ENCODE data around the gene ESRRG. TPM values are rescaled to one million over a fixed set of nuclear protein-coding genes. Genes with fewer than 3 reads are reported as not detected.
A peak's percentile ranks its signal among the peaks of the same experiment; 100 is the strongest.
"Not testable (repeated sequence)": the region's sequence is repeated elsewhere in the genome, so short reads cannot be mapped to it uniquely, and the experiment has no call there.

The ESRRG gene
- total RNA-seq, 2 donors from 2014 or later: 14.3 to 38.5 TPM

- Histone ChIP-seq H3K27me3 (no peaks in the 10 kb centered on the region), H3K27ac (peak overlapping the region; percentile 29 to 75)
Measured at GRCh38 chr1:216721062-216721461, 2.2 kb downstream of the ESRRG start.

GRCh38 chr1:216711712-216712111 lies 11.5 kb downstream of the ESRRG start:
- peaks cover 0 to 4% of the 10 kb centered on the region in 2 donors for H3K4me1 ChIP-seq
- no peak overlapping the region for H3K27ac ChIP-seq
- H3K4me3 ChIP-seq: no peak overlapping the region
- no peaks in the 10 kb centered on the region for H3K36me3 ChIP-seq
- no peaks in the 10 kb centered on the region for H3K27me3 ChIP-seq
- TF ChIP-seq, protein P1, sequence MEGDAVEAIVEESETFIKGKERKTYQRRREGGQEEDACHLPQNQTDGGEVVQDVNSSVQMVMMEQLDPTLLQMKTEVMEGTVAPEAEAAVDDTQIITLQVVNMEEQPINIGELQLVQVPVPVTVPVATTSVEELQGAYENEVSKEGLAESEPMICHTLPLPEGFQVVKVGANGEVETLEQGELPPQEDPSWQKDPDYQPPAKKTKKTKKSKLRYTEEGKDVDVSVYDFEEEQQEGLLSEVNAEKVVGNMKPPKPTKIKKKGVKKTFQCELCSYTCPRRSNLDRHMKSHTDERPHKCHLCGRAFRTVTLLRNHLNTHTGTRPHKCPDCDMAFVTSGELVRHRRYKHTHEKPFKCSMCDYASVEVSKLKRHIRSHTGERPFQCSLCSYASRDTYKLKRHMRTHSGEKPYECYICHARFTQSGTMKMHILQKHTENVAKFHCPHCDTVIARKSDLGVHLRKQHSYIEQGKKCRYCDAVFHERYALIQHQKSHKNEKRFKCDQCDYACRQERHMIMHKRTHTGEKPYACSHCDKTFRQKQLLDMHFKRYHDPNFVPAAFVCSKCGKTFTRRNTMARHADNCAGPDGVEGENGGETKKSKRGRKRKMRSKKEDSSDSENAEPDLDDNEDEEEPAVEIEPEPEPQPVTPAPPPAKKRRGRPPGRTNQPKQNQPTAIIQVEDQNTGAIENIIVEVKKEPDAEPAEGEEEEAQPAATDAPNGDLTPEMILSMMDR (IDR thresholded peaks at IDR 0.05): no peak
- no peaks in the 10 kb centered on the region for H3K9me3 ChIP-seq
- DNase-seq (ENCODE audit: low spot score): no peak

More at GRCh38 chr1:216721062-216721461, 2.2 kb downstream of the ESRRG start:
- peak overlapping the region; percentile 50 to 52 for H3K4me3 ChIP-seq
- DNase-seq (ENCODE audit: low spot score): no peak
- H3K4me1 ChIP-seq: no peaks in the 10 kb centered on the region
- H3K9me3 ChIP-seq: no peaks in the 10 kb centered on the region
- no peaks in the 10 kb centered on the region for H3K36me3 ChIP-seq
- TF ChIP-seq, protein P1 (IDR thresholded peaks at IDR 0.05): no peak

DNA sequence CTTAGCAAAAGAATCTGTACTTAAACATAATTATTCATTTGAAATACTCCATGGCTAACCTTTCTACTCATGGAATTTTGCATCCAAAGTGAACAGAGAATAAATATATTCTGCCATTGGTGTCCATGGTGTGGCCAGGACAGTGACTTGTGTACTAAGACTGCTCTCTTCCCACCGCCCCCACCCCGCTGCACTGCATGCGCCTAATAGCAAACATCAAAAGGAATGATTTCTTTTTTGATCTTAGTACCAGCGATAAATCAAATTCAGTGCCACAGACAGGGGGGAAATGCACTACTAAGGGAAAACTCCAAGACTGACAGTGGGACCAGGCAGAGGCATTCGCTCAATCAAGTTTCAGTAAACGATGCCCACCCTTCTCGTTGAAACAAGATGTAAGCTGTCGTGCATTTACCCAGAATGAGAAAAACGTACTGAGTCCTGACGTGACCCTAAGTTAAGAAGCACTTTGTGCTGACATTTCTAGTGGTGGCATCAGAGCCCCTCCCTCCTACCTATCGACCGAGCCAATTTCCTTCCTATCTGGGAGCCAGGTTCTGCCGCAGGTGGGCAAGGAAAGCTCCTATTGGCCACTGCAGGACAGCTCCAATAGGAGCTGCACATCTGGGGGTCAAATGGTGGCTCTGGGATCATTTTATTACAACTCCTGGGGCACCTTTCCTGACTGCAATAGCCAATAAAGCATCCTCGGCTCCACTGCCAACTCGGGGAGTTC lies 12.5 kb downstream of the ESRRG start:
- Histone ChIP-seq H3K27me3 (no peaks in the 10 kb centered on the region), H3K4me3 (peak overlapping the region in 1 of 2 donors; percentile 1), H3K9me3 (no peaks in the 10 kb centered on the region), H3K36me3 (no peaks in the 10 kb centered on the region), H3K27ac (peak overlapping the region; percentile 9 to 57), H3K4me1 (peaks cover 0 to 4% of the 10 kb centered on the region in 2 donors)
- TF ChIP-seq, protein P1 (IDR thresholded peaks at IDR 0.05): no peak
- no peak for DNase-seq (ENCODE audit: low spot score)

GRCh38 chr1:216710055-216710454 lies 13.2 kb downstream of the ESRRG start:
- peaks cover 0 to 4% of the 10 kb centered on the region in 2 donors for H3K4me1 ChIP-seq
- H3K27me3 ChIP-seq: no peaks in the 10 kb centered on the region
- no peak overlapping the region for H3K4me3 ChIP-seq
- H3K27ac ChIP-seq: peak overlapping the region; percentile 6 to 57
- no peaks in the 10 kb centered on the region for H3K36me3 ChIP-seq
- H3K9me3 ChIP-seq: no peaks in the 10 kb centered on the region
- DNase-seq (ENCODE audit: low spot score): no peak
- TF ChIP-seq, protein P1 (IDR thresholded peaks at IDR 0.05): no peak

DNA sequence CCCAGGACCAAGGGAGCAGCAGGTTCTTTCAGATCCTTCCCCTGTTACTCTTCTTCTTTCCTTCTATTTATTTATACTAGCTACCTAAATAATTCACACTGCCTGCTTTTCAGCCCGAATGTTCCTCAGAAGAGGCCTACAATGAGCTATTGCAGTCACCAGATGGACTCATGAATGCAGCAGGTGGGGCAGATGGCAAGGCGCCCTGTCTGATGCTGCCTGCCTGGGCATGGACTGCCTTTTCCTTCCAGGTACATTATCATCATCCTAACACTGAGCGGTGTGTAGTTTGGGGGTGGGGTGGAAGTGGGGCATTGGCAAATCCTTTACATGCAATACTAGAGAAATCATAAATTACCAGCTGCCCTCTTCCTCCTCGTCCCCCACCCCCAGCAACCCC lies 17.6 kb downstream of the ESRRG start:
- TF ChIP-seq, protein P1 (IDR thresholded peaks at IDR 0.05): no peak
- H3K36me3 ChIP-seq: no peaks in the 10 kb centered on the region
- no peak overlapping the region for H3K27ac ChIP-seq
- peaks cover 0 to 11% of the 10 kb centered on the region in 2 donors for H3K4me1 ChIP-seq
- no peak overlapping the region for H3K4me3 ChIP-seq
- no peak for DNase-seq (ENCODE audit: low spot score)
- no peaks in the 10 kb centered on the region for H3K9me3 ChIP-seq
- H3K27me3 ChIP-seq: no peaks in the 10 kb centered on the region

GRCh38 chr1:216704065-216704464 lies 19.2 kb downstream of the ESRRG start:
- H3K27me3 ChIP-seq; H3K4me1 ChIP-seq; H3K9me3 ChIP-seq; DNase-seq (ENCODE audit: low spot score); H3K27ac ChIP-seq; H3K36me3 ChIP-seq; H3K4me3 ChIP-seq: not testable (repeated sequence)

All from right atrium auricular region (tissue), 2 donors.